SK-N-SH treated with all-trans-retinoic acid at 6 μM for 48 hours (cell line): ENCODE data around the gene USF3.

Experiments used
- ATAC-seq: fragments of 200-7000 bp; cut with Tn5 transposase; 3 replicates; pipeline ENCODE4 v1.9.1; 2020; ENCODE audit warnings: mild to moderate bottlenecking, moderate library complexity
- ARNTL ChIP-seq: fragments of 450-650 bp; formaldehyde crosslinking; IDR thresholded peaks from 2 replicates; pipeline ENCODE4 v1.5.0; 2020; ENCODE audit warnings: low read depth, mild to moderate bottlenecking, moderate library complexity, borderline replicate concordance
- BACH2 ChIP-seq: fragments of 250-450 bp; sonication (Bioruptor Pico); IDR thresholded peaks from 2 replicates; pipeline ENCODE4 v1.9.0; 2021; ENCODE audit warnings: mild to moderate bottlenecking, borderline replicate concordance
- CREB5 ChIP-seq: fragments of 250-450 bp; sonication (Bioruptor Pico); IDR thresholded peaks from 2 replicates; pipeline ENCODE4 v1.5.1; 2020; ENCODE audit warnings: low read depth, mild to moderate bottlenecking, moderate library complexity
- CSDC2 ChIP-seq: fragments of 250-450 bp; sonication (Bioruptor Pico); IDR thresholded peaks from 2 replicates; pipeline ENCODE4 v1.5.0; 2020; ENCODE audit warnings: mild to moderate bottlenecking, moderate library complexity
- CSRNP3 ChIP-seq: fragments of 250-450 bp; sonication (Bioruptor Pico); IDR thresholded peaks from 2 replicates; pipeline ENCODE4 v1.5.1; 2021; ENCODE audit warnings: mild to moderate bottlenecking, moderate library complexity
- ESRRG ChIP-seq: fragments of 250-450 bp; sonication (Bioruptor Pico); IDR thresholded peaks from 2 replicates; pipeline ENCODE4 v1.6.1; 2021; ENCODE audit warnings: mild to moderate bottlenecking
- GLIS3 ChIP-seq: fragments of 250-450 bp; sonication (Bioruptor Pico); IDR thresholded peaks from 2 replicates; pipeline ENCODE4 v1.5.0; 2020; ENCODE audit warnings: mild to moderate bottlenecking, moderate library complexity
- ISL1 ChIP-seq: fragments of 250-450 bp; sonication (Bioruptor Pico); IDR thresholded peaks from 2 replicates; pipeline ENCODE4 v2.1.2; 2022; ENCODE audit warnings: mild to moderate bottlenecking, moderate library complexity
- OSR1 ChIP-seq: fragments of 250-450 bp; sonication (Bioruptor Pico); IDR thresholded peaks from 2 replicates; pipeline ENCODE4 v1.8.0; 2022; ENCODE audit warnings: moderate library complexity, mild to moderate bottlenecking, inconsistent platforms
- PATZ1 ChIP-seq: fragments of 250-450 bp; sonication (Bioruptor Pico); IDR thresholded peaks from 2 replicates; pipeline ENCODE4 v1.8.0; 2020; ENCODE audit warnings: mild to moderate bottlenecking, moderate library complexity, borderline replicate concordance
- POU6F1 ChIP-seq: fragments of 250-450 bp; sonication (Bioruptor Pico); IDR thresholded peaks from 2 replicates; pipeline ENCODE4 v1.8.0; 2021; ENCODE audit warnings: low read depth, mild to moderate bottlenecking, moderate library complexity, borderline replicate concordance
- RARB ChIP-seq: fragments of 250-450 bp; sonication (Bioruptor Pico); IDR thresholded peaks from 2 replicates; pipeline ENCODE4 v1.8.0; 2021; ENCODE audit warnings: mild to moderate bottlenecking, moderate library complexity
- SNAI2 ChIP-seq: fragments of 250-450 bp; sonication (Bioruptor Pico); IDR thresholded peaks from 2 replicates; pipeline ENCODE4 v1.5.0; 2020; ENCODE audit warnings: mild to moderate bottlenecking, moderate library complexity
- TCF4 ChIP-seq: fragments of 250-450 bp; sonication (Bioruptor Pico); IDR thresholded peaks from 2 replicates; pipeline ENCODE4 v1.8.0; 2021; ENCODE audit warnings: mild to moderate bottlenecking, moderate library complexity, borderline replicate concordance
- TOX ChIP-seq: fragments of 250-450 bp; sonication (Bioruptor Pico); IDR thresholded peaks from 2 replicates; pipeline ENCODE4 v1.8.0; 2021; ENCODE audit warnings: mild to moderate bottlenecking, moderate library complexity, borderline replicate concordance
- TSHZ2 ChIP-seq: fragments of 250-450 bp; sonication (Bioruptor Pico); IDR thresholded peaks from 2 replicates; pipeline ENCODE4 v1.5.0; 2020; ENCODE audit warnings: mild to moderate bottlenecking, moderate library complexity
- ZC3H10 ChIP-seq: fragments of 250-450 bp; sonication (Bioruptor Pico); IDR thresholded peaks from 2 replicates; pipeline ENCODE4 v1.5.1; 2021; ENCODE audit warnings: mild to moderate bottlenecking, moderate library complexity
- ZFP3 ChIP-seq: fragments of 250-450 bp; sonication (Bioruptor Pico); IDR thresholded peaks from 2 replicates; pipeline ENCODE4 v1.5.0; 2020; ENCODE audit warnings: mild to moderate bottlenecking, moderate library complexity
- ZFP30 ChIP-seq: fragments of 450-650 bp; formaldehyde crosslinking; IDR thresholded peaks from 2 replicates; pipeline ENCODE4 v1.5.0; 2022; ENCODE audit warnings: mild to moderate bottlenecking, moderate library complexity
- ZNF565 ChIP-seq: fragments of 450-650 bp; formaldehyde crosslinking; conservative IDR thresholded peaks from 2 replicates; pipeline ENCODE4 v1.5.0; 2020; ENCODE audit warnings: low read depth, mild to moderate bottlenecking, moderate library complexity
- ZNF70 ChIP-seq: fragments of 450-650 bp; formaldehyde crosslinking; IDR thresholded peaks from 2 replicates; pipeline ENCODE4 v1.5.0; 2020; ENCODE audit warnings: mild to moderate bottlenecking, moderate library complexity
- ZNF8 ChIP-seq: fragments of 450-650 bp; formaldehyde crosslinking; IDR thresholded peaks from 2 replicates; pipeline ENCODE4 v1.5.0; 2020; ENCODE audit warnings: mild to moderate bottlenecking, moderate library complexity

Gene USF3

GRCh38 chr3:113731694-113732093, 35.3 kb upstream of the USF3 start:
- ATAC-seq, result no peak
- TF ChIP-seq ZFP30 (CRISPR knock-in tag) (no peak), PATZ1 (no peak), CSDC2 (CRISPR knock-in tag) (no peak), TOX (CRISPR knock-in tag) (no peak), TCF4 (CRISPR knock-in tag) (no peak), TSHZ2 (CRISPR knock-in tag) (no peak), POU6F1 (CRISPR knock-in tag) (no peak), CSRNP3 (CRISPR knock-in tag) (no peak), ZFP3 (CRISPR knock-in tag) (no peak), BACH2 (CRISPR knock-in tag) (no peak), ISL1 (CRISPR knock-in tag) (no peak), SNAI2 (CRISPR knock-in tag) (no peak), CREB5 (CRISPR knock-in tag) (no peak), RARB (no peak), GLIS3 (no peak), ESRRG (CRISPR knock-in tag) (no peak)

GRCh38 chr3:113730550-113730949, 34.1 kb upstream of the USF3 start:
- no peak for ATAC-seq
- TF ChIP-seq ZNF565, result no peak

- TF ChIP-seq ISL1 (CRISPR knock-in tag) (no peak), ZC3H10 (CRISPR knock-in tag) (no peak), CREB5 (CRISPR knock-in tag) (no peak), ARNTL (CRISPR knock-in tag) (no peak), ZFP30 (CRISPR knock-in tag) (no peak), CSRNP3 (CRISPR knock-in tag) (no peak), ZFP3 (CRISPR knock-in tag) (no peak), ZNF8 (no peak), CSDC2 (CRISPR knock-in tag) (no peak), OSR1 (CRISPR knock-in tag) (no peak), RARB (no peak), POU6F1 (CRISPR knock-in tag) (no peak), GLIS3 (no peak), TOX (CRISPR knock-in tag) (no peak), SNAI2 (CRISPR knock-in tag) (no peak), ZNF70 (no peak), BACH2 (CRISPR knock-in tag) (no peak), TCF4 (CRISPR knock-in tag) (no peak)
- ATAC-seq, result no peak
Measured at GRCh38 chr3:113728661-113729060, 32.2 kb upstream of the USF3 start.
